Thyroid gland (tissue), 4 donors: ENCODE results near the gene TMEM8B.

ENCODE experiments used
- CTCF ChIP-seq, 6 experiments: fragments of 200-600 bp in 3 of 6; fragments of 450-650 bp in 3 of 6; sonication (generic) in 3 of 6; IDR thresholded peaks; one replicate each; pipeline ENCODE4 v1.5.1; 2016 to 2019; ENCODE audit warnings: antibody characterized with exemption in 6 of 6, mild to moderate bottlenecking in 2 of 6, inconsistent platforms in 1 of 6, moderate library complexity in 1 of 6
- POLR2A ChIP-seq, 2 donors: fragments of 450-650 bp; IDR thresholded peaks; one replicate each; pipeline ENCODE4 v1.6.1; 2017; ENCODE audit warnings: antibody characterized with exemption in 2 of 2, mild to moderate bottlenecking in 2 of 2, moderate library complexity in 1 of 2

GRCh38 chr9:35793461-35793860, 35.6 kb upstream of the TMEM8B start:
- TF ChIP-seq CTCF (IDR thresholded peaks at IDR 0.05) (no peak), POLR2A (IDR thresholded peaks at IDR 0.05) (no peak)
